ENCODE results near the gene KRTAP4-7.
"Not testable (repeated sequence)": the region's sequence is repeated elsewhere in the genome, so short reads cannot be mapped to it uniquely, and the experiment has no call there.

KRTAP4-7 gene

DNA sequence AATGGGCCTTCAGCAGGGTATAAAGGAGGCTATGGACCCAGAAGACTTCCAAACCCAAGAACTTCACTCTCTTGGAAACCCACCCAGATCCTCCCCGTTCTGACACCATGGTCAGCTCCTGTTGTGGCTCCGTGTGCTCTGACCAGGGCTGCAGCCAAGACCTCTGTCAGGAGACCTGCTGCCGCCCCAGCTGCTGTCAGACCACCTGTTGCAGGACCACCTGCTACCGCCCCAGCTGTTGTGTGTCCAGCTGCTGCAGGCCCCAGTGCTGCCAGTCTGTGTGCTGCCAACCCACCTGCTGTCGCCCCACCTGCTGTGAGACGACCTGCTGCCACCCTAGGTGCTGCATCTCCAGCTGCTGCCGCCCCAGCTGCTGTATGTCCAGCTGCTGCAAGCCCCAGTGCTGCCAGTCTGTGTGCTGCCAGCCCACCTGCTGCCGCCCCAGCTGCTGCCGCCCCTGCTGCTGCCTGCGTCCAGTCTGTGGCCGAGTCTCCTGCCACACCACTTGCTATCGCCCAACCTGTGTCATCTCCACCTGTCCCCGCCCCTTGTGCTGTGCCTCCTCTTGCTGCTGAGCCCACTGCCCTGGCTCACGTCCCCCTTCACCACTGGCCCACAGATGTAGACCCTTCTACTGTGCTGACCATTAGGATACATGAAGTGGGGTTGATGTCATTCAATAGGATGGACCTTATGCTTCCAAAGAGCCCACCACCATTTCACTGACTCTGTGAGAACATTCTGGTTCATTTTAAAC, at the start of gene KRTAP4-7:
Gene KRTAP4-7, plus strand, starts transcription at position 51 of the 757 bp plus-strand sequence. Its CDS starts 57 bp downstream, at position 108.
- DNase-seq: not testable (repeated sequence)

DNA sequence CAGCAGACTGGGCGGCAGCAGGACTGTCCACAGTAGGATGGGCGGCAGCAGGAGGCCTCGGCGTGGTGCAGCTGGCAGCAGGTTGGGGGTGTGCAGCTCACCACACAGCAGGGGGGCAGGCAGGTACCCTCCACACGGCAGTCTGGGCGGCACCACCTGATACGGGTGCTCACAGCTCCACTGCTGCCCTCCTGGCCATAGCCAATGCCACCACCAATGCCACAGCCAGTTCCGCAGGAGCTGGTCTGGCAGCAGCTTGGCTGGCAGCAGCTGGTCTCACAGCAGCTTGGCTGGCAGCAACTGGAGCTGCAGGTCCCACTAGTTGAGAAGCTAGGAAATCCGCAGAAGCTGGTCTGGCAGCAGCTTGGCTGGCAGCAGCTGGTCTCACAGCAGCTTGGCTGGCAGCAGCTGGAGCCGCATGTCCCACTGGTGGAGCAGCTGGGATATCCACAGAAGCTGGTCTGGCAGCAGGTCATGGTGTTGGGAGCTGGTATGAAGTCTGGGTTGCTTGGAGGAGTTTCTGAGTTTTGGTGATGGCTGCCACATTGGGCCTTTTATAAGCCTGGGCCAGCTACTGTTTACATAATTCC, 49.5 kb upstream of the KRTAP4-7 start, which contains the start of gene KRTAP1-3:
Gene KRTAP1-3, minus strand, starts transcription at position 529 of the 590 bp plus-strand sequence. Its CDS starts 53 bp downstream, at position 476.
- not testable (repeated sequence) for DNase-seq

DNA sequence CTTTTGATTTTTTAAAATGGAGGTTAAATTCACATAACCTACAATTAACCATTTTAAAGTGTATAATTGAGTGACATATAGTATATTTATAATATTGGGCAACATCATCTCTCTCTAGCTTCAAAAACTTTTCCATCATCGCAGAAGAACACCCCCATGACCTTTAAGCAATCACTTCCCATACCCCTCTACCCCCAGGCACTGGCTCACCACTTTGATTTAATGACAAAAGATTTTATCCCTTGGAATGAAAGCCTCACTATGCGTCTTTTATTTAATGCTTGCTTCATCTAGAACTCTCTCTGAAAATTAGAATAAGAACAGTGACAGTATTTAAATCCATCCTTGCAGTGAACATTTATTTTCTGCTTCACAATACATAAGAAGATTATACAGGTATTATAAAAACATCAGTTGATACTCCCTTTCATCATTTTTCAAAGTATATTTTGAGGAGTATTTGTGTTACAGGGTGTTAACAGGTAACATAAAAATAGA, 46.0 kb upstream of the KRTAP4-7 start:
- DNase-seq: no peak

DNA sequence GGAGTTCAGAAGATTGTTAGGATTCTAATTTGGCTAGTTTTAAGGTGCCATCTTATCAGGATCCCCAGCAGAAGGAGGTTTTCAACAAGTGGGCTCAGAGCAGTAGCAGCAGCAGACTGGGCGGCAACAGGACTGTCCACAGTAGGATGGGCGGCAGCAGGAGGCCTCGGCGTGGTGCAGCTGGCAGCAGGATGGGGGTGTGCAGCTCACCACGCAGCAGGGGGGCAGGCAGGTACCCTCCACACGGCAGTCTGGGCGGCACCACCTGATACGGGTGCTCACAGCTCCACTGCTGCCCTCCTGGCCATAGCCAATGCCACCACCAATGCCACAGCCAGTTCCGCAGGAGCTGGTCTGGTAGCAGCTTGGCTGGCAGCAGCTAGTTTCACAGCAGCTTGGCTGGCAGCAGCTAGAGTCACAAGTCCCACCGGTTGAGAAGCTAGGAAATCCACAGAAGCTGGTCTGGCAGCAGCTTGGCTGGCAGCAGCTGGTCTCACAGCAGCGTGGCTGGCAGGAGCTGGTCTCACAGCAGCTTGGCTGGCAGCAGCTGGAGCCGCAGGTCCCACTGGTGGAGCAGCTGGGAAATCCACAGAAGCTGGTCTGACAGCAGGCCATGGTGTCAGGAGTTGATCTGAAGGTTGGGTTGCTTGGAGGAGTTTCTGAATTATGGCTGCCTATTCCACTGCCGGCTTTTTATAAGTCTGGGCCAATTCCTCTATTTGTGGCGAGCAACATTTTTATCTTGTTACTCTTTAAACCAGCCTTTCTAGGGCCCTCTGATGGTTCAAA, 43.0 kb upstream of the KRTAP4-7 start, which contains the start of gene KRTAP1-1:
Gene KRTAP1-1, minus strand, starts transcription at position 668 of the 789 bp plus-strand sequence. Its CDS starts 53 bp downstream, at position 615.
- DNase-seq: not testable (repeated sequence)

DNA sequence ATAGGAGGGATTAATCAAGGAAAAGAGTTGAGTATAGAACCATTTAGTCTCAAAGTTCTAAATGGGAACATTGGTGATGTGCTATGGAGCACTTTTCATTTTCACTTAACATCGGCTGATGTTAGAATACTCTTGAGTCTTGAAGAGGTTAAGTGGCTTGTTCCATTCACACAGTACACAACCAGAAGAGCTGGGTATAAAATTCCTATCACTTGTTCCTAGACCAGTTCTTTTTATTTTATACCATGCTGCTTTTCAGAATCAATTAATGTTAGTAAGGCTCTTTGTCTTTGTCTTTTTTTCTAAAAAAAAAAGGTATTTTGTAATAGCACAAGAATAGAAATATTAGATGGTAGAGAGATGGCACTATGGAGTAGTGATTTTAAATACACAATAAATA, 41.0 kb upstream of the KRTAP4-7 start:
- no peak for DNase-seq

DNA sequence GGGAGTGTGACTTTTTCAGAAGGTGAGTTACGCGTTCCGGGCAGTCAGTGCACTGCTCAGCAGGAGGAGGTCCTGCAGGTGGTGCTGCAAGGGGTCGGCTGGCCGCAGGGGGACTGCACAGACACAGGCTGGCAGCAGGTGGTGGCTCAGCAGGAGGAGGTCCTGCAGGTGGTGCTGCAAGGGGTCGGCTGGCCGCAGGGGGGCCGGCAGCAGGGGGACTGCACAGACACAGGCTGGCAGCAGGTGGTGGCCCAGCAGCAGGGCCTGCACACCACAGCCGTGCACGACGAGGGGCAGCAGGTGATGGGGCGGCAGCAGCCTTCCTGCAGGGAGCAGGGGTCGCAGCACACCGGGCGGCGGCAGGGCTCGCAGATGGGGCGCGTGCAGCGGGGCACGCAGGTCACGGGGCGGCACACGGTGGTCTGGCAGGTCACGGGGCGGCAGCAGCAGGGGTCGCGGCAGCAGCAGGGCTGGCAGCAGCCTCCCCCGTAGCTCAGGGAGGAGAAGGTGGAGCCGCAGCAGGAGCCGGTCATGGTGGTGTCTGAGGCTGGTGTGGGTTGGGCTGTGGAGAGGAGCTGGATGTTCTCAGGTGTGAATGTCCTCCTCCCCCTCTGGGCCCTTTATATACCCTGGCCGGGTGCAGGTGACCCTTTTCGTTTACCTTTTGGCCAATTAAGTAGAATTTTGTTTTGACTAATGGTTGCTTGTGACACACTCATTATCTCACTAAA, 37.0 kb upstream of the KRTAP4-7 start, which contains the start of gene KRTAP2-1:
Gene KRTAP2-1, minus strand, starts transcription at position 582 of the 731 bp plus-strand sequence. Its CDS starts 49 bp downstream, at position 533.
- not testable (repeated sequence) for DNase-seq

DNA sequence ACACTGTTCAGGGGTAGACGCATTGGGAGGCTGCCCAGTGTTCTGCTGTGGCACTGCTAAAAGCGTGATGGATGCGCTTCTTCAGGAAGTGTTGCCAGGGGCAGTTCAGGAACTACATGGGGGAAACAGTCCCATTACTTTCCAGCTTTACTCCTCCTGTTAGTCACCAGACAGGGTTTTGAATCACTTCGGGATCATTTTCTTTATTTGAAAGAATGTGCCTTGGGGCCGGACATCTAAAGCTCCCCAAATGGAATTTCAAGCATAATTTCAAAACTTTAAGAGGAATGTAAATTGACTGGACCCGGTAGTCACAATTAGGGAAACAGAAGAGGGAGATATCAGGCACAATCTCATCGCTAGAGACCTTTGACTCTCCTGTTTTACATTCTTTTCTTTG, 35.5 kb upstream of the KRTAP4-7 start:
- DNase-seq: no peak

DNA sequence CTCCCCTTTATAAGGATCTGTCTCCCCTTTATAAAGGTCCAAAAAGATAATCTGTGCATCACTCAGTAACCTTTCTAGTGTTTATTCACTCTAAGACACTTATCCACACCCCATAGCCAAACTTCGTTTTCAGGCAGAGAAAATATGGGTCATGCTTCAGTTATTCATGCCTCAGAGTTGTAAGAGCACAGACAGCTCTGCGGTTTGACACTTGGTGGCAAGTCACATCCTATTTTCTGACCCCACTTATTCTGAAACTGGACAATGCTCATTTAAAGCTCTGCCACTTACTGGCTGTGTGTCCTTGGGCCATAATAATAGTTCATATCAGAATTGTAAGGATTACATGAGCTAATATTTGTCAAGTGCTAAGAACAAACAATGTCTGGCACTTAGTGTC, 34.8 kb upstream of the KRTAP4-7 start:
- no peak for DNase-seq

DNA sequence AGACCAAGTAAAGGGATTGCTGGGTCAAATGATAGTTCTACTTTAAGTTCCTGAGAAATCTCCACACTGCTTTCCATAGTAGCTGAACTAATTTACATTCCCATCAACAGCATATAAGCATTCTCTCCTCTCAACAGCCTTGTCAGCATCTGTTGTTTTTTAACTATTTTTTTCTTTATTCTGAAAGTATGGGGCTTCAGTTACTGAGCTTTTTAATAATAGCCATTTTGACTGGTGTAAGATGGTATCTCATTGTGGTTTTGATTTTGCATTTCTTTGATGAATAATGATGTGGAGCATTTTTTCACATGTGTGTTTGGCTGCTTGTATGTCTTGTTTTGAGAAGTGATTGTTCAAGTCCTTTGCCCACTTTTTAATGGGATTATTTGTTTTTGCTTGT, 31.4 kb upstream of the KRTAP4-7 start:
- no peak for DNase-seq

DNA sequence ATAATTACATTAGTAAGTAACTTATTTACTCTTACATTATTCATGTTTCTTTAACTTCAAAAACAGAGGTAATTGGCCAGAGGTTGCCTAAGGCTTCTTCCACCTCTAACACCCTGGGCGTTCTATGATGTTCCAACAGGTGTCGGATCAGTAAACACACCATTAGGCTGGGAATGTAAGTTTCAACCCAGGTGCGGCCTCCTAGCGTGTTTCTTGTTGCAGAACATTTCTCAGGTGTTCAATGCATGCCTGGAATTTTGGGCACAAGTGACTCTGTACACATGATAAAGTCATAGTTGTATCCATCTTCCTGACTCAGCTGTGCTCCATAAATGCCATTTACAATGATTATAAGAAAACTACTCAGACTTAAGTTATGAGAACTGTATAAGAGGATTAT, 29.9 kb upstream of the KRTAP4-7 start:
- DNase-seq: no peak

DNA sequence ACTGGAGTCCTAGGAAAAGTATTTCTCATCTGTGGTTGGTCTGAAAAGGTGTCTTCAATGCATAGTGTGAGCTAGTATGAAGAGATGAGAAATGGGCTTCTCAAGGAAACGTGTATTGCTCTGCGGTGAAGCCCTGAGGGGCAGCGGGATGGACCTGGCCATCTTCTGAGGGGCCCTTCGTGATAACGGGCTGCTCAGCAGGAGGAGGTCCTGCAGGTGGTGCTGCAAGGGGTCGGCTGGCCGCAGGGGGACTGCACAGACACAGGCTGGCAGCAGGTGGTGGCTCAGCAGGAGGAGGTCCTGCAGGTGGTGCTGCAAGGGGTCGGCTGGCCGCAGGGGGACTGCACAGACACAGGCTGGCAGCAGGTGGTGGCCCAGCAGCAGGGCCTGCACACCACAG, 29.4 kb upstream of the KRTAP4-7 start:
- not testable (repeated sequence) for DNase-seq

DNA sequence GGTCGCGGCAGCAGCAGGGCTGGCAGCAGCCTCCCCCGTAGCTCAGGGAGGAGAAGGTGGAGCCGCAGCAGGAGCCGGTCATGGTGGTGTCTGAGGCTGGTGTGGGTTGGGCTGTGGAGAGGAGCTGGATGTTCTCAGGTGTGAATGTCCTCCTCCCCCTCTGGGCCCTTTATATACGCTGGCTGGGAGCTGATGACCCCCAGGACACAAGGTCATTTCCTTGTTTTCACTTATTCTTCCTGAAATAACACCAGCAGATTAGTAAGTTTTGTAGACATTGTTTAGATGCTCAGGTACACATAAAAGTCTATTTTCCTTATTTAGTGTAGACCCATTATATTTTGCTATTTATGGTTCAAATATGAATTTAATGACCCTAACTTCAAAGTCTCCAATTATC, 28.8 kb upstream of the KRTAP4-7 start, which contains the start of gene KRTAP2-2:
Gene KRTAP2-2, minus strand, starts transcription at position 101 of the 400 bp plus-strand sequence. Its CDS starts 19 bp downstream, at position 82.
- DNase-seq: not testable (repeated sequence)

DNA sequence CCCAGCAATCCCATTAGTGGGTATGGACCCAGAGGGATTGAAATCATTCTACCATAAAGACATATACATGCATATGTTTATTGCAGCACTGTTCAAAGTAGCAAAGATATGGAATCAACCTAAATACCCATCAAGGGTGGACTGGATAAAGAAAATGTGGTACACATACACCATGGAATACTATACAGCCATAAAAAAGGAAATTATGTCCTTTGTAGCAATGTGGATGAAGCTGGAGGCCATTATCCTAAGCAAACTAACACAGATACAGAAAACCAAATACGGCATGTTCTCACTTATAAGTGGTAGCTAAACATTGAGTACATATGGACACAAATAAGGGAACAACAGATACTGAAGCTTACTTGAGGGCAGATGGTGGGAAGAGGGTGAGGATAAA, 26.4 kb upstream of the KRTAP4-7 start:
- no peak for DNase-seq

DNA sequence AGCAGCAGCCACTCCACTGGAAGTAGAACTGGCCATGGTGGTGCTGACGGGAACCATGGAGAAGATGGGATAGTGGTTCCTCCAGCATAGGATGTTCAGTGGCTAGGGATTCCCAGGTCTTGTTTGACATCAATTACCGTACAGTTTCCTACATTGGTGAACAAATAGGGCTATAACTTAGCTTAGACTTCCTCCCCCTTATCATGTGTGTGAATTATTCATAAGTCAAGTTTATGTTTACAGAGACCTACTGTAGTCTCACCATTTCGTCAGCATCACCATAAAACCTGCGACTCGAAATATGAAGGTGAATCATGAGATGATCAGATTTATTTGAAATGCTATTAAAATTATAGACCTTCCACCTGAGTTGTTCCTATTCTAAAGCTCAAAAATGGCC, 25.2 kb upstream of the KRTAP4-7 start:
- DNase-seq: no peak

DNA sequence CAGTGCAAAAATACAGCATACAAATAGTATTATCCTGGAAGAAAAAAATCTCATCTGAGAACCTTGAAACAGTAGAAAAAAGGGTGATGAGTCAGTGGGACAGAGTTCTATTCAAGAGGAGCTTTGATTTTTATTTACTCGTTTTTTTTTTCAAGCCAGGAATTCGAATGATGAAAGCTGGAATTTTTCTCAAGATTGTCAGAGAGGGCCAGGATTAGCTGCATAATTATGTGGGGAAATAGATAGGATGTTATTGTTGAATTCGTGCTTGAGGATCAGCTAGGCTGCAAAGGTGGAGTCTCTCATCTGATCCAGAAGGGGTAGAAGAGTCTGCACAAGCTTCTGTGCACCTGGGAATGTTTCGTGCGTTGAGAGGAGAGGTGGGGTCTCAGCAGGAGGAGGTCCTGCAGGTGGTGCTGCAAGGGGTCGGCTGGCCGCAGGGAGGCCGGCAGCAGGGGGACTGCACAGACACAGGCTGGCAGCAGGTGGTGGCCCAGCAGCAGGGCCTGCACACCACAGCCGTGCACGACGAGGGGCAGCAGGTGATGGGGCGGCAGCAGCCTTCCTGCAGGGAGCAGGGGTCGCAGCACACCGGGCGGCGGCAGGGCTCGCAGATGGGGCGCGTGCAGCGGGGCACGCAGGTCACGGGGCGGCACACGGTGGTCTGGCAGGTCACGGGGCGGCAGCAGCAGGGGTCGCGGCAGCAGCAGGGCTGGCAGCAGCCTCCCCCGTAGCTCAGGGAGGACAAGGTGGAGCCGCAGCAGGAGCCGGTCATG, 24.5 kb upstream of the KRTAP4-7 start:
- DNase-seq: not testable (repeated sequence)

DNA sequence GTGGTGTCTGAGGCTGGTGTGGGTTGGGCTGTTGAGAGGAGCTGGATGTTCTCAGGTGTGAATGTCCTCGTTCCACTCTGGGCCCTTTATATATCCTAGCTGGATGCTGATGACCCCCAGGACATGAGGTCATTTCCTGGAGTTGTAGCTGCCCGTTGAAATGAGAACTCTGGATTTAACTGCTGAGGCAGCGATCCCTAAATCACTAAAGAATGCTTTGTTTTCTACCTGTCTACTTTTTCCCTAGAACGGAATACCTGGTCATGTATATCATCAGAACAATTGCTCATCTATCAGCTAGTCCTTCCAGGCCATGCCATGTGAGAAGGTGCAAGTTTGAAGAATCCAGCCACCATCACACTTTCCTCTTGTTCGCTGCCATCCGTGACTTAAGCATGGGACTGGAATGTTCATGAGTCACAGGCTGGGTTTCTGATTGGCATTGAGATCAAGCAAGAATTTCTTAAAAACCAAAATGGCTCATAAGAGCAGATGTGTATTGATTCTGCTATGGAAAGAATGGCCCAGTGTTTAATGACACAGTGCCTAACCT, 23.8 kb upstream of the KRTAP4-7 start, which contains the start of gene KRTAP2-3:
Gene KRTAP2-3, minus strand, starts transcription at position 63 of the 553 bp plus-strand sequence. CDS start 64 bp downstream, outside the sequence.
- no peak for DNase-seq

DNA sequence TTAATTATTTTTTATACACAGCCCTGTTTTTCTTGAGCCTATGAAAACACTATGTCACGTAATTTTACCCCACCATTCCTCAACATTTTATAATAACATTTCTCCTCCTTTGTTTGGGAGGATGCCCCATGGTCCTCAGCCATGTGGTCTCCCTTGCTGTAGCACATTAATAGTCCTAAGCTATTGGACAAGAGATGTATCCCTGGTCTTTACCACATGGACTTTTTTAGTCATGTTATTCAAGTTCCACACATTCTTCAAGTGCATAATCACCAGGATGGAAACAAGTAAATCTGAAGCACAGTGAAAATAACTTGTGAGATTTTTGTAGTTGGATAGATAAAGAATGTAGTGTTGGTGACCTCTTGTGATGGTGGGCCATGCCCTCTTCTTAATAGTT, 22.0 kb upstream of the KRTAP4-7 start:
- DNase-seq: no peak

DNA sequence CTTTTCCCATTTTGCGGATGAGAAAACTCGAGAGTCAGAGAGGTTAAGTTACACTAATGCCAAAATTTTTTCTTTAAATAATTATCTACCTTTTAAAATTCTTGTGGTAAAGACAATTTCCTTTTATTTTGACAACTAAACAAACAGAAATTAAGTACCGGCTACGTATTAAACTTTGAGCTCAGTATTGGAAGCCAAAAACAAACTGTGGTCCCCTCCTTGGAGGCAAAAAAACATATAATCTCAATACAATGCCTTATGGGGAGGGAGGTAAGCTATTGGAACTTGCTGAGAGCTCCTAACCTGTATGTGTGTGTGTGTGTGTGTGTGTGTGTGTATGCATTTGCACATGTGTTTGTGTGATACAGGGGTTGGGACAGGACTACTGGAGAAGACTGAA, 20.5 kb upstream of the KRTAP4-7 start:
- no peak for DNase-seq

DNA sequence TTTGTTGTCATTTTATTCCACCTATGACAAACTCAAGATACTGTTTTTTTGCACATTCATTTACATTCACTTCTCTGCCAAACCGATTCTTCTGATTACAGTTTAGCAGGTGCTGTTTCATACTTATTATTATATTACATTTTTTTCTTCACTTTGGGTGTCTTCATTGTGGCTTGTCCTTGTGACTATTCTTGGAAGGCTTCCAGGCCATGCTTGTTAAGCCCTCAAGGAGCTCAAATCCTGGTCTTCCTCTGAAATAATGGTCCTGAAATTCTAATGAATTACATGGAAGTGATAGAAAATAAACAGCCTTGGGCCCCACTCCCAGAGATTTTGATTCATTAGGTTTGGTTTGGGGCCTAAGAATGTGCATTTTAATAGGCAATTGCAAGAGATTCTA, 19.6 kb upstream of the KRTAP4-7 start:
- DNase-seq: no peak

DNA sequence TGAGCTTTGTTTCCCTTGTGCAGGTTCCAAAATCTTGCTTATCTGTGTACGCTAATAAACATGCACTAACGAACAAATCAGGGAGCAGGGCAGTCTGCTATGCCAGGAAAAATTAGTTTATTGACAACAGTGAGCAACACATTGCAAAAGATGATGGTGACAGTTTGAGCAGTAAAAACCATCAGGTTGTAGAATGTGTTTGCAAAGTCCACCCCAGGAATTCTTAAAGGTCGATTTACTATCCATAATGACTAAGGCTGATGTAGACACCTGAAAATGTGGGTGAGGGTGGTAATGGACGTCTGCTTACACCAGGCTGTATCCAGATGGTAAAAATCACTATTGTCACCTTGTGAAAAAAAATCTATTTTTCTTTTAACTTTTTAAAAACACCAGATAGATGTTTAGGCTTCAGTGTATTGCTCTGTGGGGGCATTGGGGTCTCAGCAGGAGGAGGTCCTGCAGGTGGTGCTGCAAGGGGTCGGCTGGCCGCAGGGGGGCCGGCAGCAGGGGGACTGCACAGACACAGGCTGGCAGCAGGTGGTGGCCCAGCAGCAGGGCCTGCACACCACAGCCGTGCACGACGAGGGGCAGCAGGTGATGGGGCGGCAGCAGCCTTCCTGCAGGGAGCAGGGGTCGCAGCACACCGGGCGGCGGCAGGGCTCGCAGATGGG, 18.8 kb upstream of the KRTAP4-7 start:
- not testable (repeated sequence) for DNase-seq
